ENCODE results near the gene PXT1.

The PXT1 gene

GRCh38 chr6:36443471-36444428 is 1.1 kb upstream of the PXT1 start:
- DNase-seq (ENCODE audit: extremely low read depth, low read depth), result no peak

GRCh38 chr6:36442103-36442670 is 467 bp downstream of the PXT1 start:
- TF ChIP-seq CTCF (IDR thresholded peaks at IDR 0.05; ENCODE audit: low read depth, low read length), result no peak
- no peak for DNase-seq (ENCODE audit: extremely low read depth, low read depth)

More at GRCh38 chr6:36443471-36444428, 1.1 kb upstream of the PXT1 start:
- no peak for TF ChIP-seq CTCF (IDR thresholded peaks at IDR 0.05; ENCODE audit: low read depth, low read length)

GRCh38 chr6:36441307-36441894 is 1.3 kb downstream of the PXT1 start:
- DNase-seq (ENCODE audit: extremely low read depth, low read depth), result peak; percentile 95
- TF ChIP-seq CTCF (IDR thresholded peaks at IDR 0.05; ENCODE audit: low read depth, low read length), result no peak

- no peak for TF ChIP-seq CTCF (IDR thresholded peaks at IDR 0.05; ENCODE audit: low read depth, low read length)
These were observed 6.2 kb downstream of the PXT1 start for GRCh38 chr6:36436466-36436865.

GRCh38 chr6:36432151-36432671 is 10.4 kb downstream of the PXT1 start:
- no peak for DNase-seq (ENCODE audit: extremely low read depth, low read depth)
- no peak for TF ChIP-seq CTCF (IDR thresholded peaks at IDR 0.05; ENCODE audit: low read depth, low read length)

More at GRCh38 chr6:36436466-36436865, 6.2 kb downstream of the PXT1 start:
- no peak for DNase-seq (ENCODE audit: extremely low read depth, low read depth)

- no peak for DNase-seq (ENCODE audit: extremely low read depth, low read depth)
- TF ChIP-seq CTCF (IDR thresholded peaks at IDR 0.05; ENCODE audit: low read depth, low read length), result no peak
These were observed 11.5 kb downstream of the PXT1 start for GRCh38 chr6:36431197-36431596.

All from AG09319 (cell line).